Spinal cord (tissue), 10 donors: ENCODE data around the gene RAPGEF1. TPM values are rescaled to one million over a fixed set of nuclear protein-coding genes. Genes with fewer than 3 reads are reported as not detected.

ENCODE experiments used
- DNase-seq, 6 donors: peaks; one replicate each; pipeline versions ENCODE4 v3.0.0 to v3.0.0-alpha.2; 2013 to 2015; ENCODE audit warnings: low spot score in 6 of 6, low read depth in 4 of 6
- H3K27ac ChIP-seq: one replicate; pipeline ENCODE4 v1.5.1; 2013; ENCODE audit warnings: low read depth, low read length, control low read depth
- H3K27me3 ChIP-seq: one replicate; pipeline ENCODE4 v1.6.1; 2013; ENCODE audit warnings: low read length; ENCODE audit not compliant: control insufficient read depth, insufficient read depth
- H3K36me3 ChIP-seq: one replicate; pipeline ENCODE4 v1.6.1; 2013; ENCODE audit warnings: low read length; ENCODE audit not compliant: control insufficient read depth, insufficient read depth
- H3K4me1 ChIP-seq: one replicate; pipeline ENCODE4 v1.6.1; 2013; ENCODE audit warnings: low read length; ENCODE audit not compliant: control insufficient read depth, insufficient read depth
- H3K4me3 ChIP-seq: one replicate; pipeline ENCODE4 v1.5.1; 2013; ENCODE audit warnings: low read depth, low read length, control low read depth
- H3K9me3 ChIP-seq: one replicate; pipeline ENCODE4 v1.6.1; 2013; ENCODE audit warnings: low read length; ENCODE audit not compliant: control insufficient read depth, insufficient read depth
- WGBS: methylation state at CpG from one replicate; pipeline ENCODE4 v1.1.5; 2013; ENCODE audit warnings: missing lambda C conversion rate; ENCODE audit not compliant: insufficient coverage; 5-methylcytosine and 5-hydroxymethylcytosine counted together
- polyA plus RNA-seq, 2 donors: library from polyadenylated mRNA; unstranded; fragments of 120-200 nt; gene quantifications; one replicate each; pipeline ENCODE4 v1.2.1, GENCODE V29; 2013; ENCODE audit not compliant: insufficient read length in 2 of 2
- total RNA-seq, 2 donors: library from RNA; depleted of rRNA in 1 of 2; stranded (reverse); fragments of 120-200 nt in 1 of 2; fragments of >200 nt in 1 of 2; gene quantifications; one replicate each; pipeline versions ENCODE4 v1.2.3 to v1.2.4, GENCODE V29; 2013 to 2014
- donor health status: healthy.

Gene RAPGEF1
- total and polyA plus RNA-seq, 4 donors: 39.7 to 175 (median 89.2) TPM

- no peaks in the 10 kb centered on the region for H3K9me3 ChIP-seq
- no peak overlapping the region for H3K27ac ChIP-seq
- 96% methylated on average over 5 of the region's 5 CpGs for WGBS
- H3K27me3 ChIP-seq: no peaks in the 10 kb centered on the region
- H3K4me1 ChIP-seq: peaks cover 27% of the 10 kb centered on the region
- H3K36me3 ChIP-seq: no peaks in the 10 kb centered on the region
- no peak for DNase-seq
- H3K4me3 ChIP-seq: no peak overlapping the region
These were observed 1.0 kb upstream of the RAPGEF1 start for GRCh38 chr9:131740898-131741297.

GRCh38 chr9:131739133-131739958 is 530 bp downstream of the RAPGEF1 start:
- Histone ChIP-seq H3K27me3 (no peaks in the 10 kb centered on the region), H3K36me3 (peaks cover 3% of the 10 kb centered on the region), H3K4me1 (peaks cover 38% of the 10 kb centered on the region), H3K9me3 (no peaks in the 10 kb centered on the region), H3K27ac (no peak overlapping the region), H3K4me3 (peak overlapping the region; percentile 61)
- peak in 2 of 6 donors; percentile 49 to 55 for DNase-seq
- under 1% methylated on average over 96 of the region's 96 CpGs for WGBS

- WGBS: 63% methylated on average over 11 of the region's 13 CpGs
- no peaks in the 10 kb centered on the region for H3K27me3 ChIP-seq
- no peak overlapping the region for H3K27ac ChIP-seq
- no peaks in the 10 kb centered on the region for H3K9me3 ChIP-seq
- peaks cover 45% of the 10 kb centered on the region for H3K4me1 ChIP-seq
- no peak for DNase-seq
- peak overlapping the region; percentile 61 for H3K4me3 ChIP-seq
- peaks cover 5% of the 10 kb centered on the region for H3K36me3 ChIP-seq
These were observed 1.4 kb downstream of the RAPGEF1 start for GRCh38 chr9:131738293-131739132.

GRCh38 chr9:131737426-131737825 is 2.5 kb downstream of the RAPGEF1 start:
- Histone ChIP-seq H3K4me1 (peaks cover 52% of the 10 kb centered on the region), H3K9me3 (no peaks in the 10 kb centered on the region), H3K4me3 (no peak overlapping the region), H3K36me3 (peaks cover 6% of the 10 kb centered on the region), H3K27me3 (no peaks in the 10 kb centered on the region), H3K27ac (no peak overlapping the region)
- WGBS: 85% methylated on average over 5 of the region's 12 CpGs
- no peak for DNase-seq

GRCh38 chr9:131736431-131736830 is 3.4 kb downstream of the RAPGEF1 start:
- Histone ChIP-seq H3K36me3 (peaks cover 6% of the 10 kb centered on the region), H3K4me3 (no peak overlapping the region), H3K27ac (peak overlapping the region; percentile 43), H3K27me3 (no peaks in the 10 kb centered on the region), H3K4me1 (peaks cover 62% of the 10 kb centered on the region), H3K9me3 (no peaks in the 10 kb centered on the region)
- WGBS: 88% methylated on average over 2 of the region's 4 CpGs
- DNase-seq: no peak

GRCh38 chr9:131735238-131736128 is 4.4 kb downstream of the RAPGEF1 start:
- Histone ChIP-seq H3K4me3 (no peak overlapping the region), H3K4me1 (peaks cover 66% of the 10 kb centered on the region), H3K27ac (peak overlapping the region; percentile 11), H3K27me3 (no peaks in the 10 kb centered on the region), H3K9me3 (no peaks in the 10 kb centered on the region), H3K36me3 (peaks cover 6% of the 10 kb centered on the region)
- WGBS: 73% methylated on average over 8 of the region's 15 CpGs
- no peak for DNase-seq

- Histone ChIP-seq H3K4me3 (no peak overlapping the region), H3K36me3 (peaks cover 6% of the 10 kb centered on the region), H3K27ac (peak overlapping the region; percentile 11), H3K4me1 (peaks cover 69% of the 10 kb centered on the region), H3K27me3 (no peaks in the 10 kb centered on the region), H3K9me3 (no peaks in the 10 kb centered on the region)
- DNase-seq: no peak
- 84% methylated on average over 4 of the region's 8 CpGs for WGBS
These were observed 5.1 kb downstream of the RAPGEF1 start for GRCh38 chr9:131734781-131735180.

GRCh38 chr9:131734165-131734610 is 5.7 kb downstream of the RAPGEF1 start:
- peaks cover 70% of the 10 kb centered on the region for H3K4me1 ChIP-seq
- no peak for DNase-seq
- H3K27me3 ChIP-seq: no peaks in the 10 kb centered on the region
- no peak overlapping the region for H3K4me3 ChIP-seq
- WGBS: 46% methylated on average over 4 of the region's 6 CpGs
- H3K9me3 ChIP-seq: no peaks in the 10 kb centered on the region
- peak overlapping the region; percentile 65 for H3K27ac ChIP-seq
- H3K36me3 ChIP-seq: peaks cover 6% of the 10 kb centered on the region

- H3K4me1 ChIP-seq: peaks cover 64% of the 10 kb centered on the region
- 88% methylated on average over 10 of the region's 16 CpGs for WGBS
- peak overlapping the region; percentile 65 for H3K27ac ChIP-seq
- H3K4me3 ChIP-seq: no peak overlapping the region
- peaks cover 6% of the 10 kb centered on the region for H3K36me3 ChIP-seq
- H3K27me3 ChIP-seq: no peaks in the 10 kb centered on the region
- peak in 1 of 6 donors; percentile 31 for DNase-seq
- no peaks in the 10 kb centered on the region for H3K9me3 ChIP-seq
These were observed 6.3 kb downstream of the RAPGEF1 start for GRCh38 chr9:131733541-131734061.
